ENCODE data around the gene LOXL4. TPM values are rescaled to one million over a fixed set of nuclear protein-coding genes. Genes with fewer than 3 reads are reported as not detected.

LOXL4 gene
- total RNA-seq, 1 experiment from 2014 or later: 0.13 TPM

DNA sequence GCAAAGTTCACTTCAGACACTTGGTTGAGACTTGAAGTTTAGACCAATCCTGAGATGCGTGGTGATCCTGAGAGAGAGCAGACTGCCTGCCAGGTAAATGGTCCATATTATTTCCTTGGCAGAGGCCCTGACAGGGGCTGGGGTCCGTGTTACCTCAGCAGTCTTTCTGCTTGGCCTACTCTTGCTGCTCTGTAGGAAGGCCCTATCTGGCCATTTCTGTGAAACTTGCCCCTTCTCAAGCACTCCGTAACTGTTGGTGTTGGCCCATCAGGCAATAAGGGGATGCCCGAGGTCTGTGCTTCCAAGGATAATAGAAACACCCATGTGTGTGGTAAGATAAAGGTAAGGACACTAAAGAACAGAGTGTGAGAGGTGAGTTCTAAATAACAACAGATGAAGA is 20.0 kb downstream of the LOXL4 start:
- no peak overlapping the region for H2AK5ac ChIP-seq (ENCODE audit: insufficient read length, low read length)
- H3K4me2 ChIP-seq (ENCODE audit: insufficient read depth, insufficient read length, low read length): no peak overlapping the region
- Mint-ChIP-seq H3K27me3 (ENCODE audit: low read depth) (no peaks in the 10 kb centered on the region), H3K9me3 (no peaks in the 10 kb centered on the region), H3K4me3 (no peak overlapping the region), H3K4me1 (peaks cover 10 to 16% of the 10 kb centered on the region in 2 experiments), H3K27ac (no peak overlapping the region; a peak in 1 of 7 replicates), H3K36me3 (ENCODE audit: insufficient read depth in 1 of 3, low read depth in 3 of 3) (peaks cover 3 to 27% (median 14%) of the 10 kb centered on the region in 3 experiments; a peak in 6 of 7 replicates)
- no peaks in the 10 kb centered on the region for H3K27me3 ChIP-seq (ENCODE audit: insufficient read depth, low read length)
- no peak overlapping the region for H4K5ac ChIP-seq (ENCODE audit: insufficient read length, low read depth, low read length)
- no peak overlapping the region for H2BK15ac ChIP-seq (ENCODE audit: low read depth, low read length)
- H4K20me1 ChIP-seq (ENCODE audit: control insufficient read depth, insufficient read depth, insufficient read length): no peaks in the 10 kb centered on the region
- H3K4me1 ChIP-seq (ENCODE audit: insufficient read depth, low read length): no peaks in the 10 kb centered on the region
- H3K9ac ChIP-seq (ENCODE audit: extremely low read depth, insufficient read length, low read length): no peak overlapping the region
- no peak overlapping the region for H3T11ph ChIP-seq (ENCODE audit: low read length)
- H2BK20ac ChIP-seq (ENCODE audit: low read depth, low read length, poor library complexity, severe bottlenecking): no peak overlapping the region
- no peak for DNase-seq
- H3K18ac ChIP-seq (ENCODE audit: insufficient read length, low read depth, low read length): no peak overlapping the region
- no peak overlapping the region for H2AFZ ChIP-seq (ENCODE audit: low read length)
- no peaks in the 10 kb centered on the region for H3K79me1 ChIP-seq (ENCODE audit: insufficient read depth, low read depth, low read length, poor library complexity, severe bottlenecking)
- no peak overlapping the region for H2BK120ac ChIP-seq (ENCODE audit: low read depth, low read length, poor library complexity, severe bottlenecking)
- no peak overlapping the region for H4K91ac ChIP-seq (ENCODE audit: insufficient read length, low read depth, low read length)
- WGBS (ENCODE audit: extremely low coverage, insufficient read length, low lambda C conversion rate): no CpG with 5 or more reads among the region's 4 CpGs
- TF ChIP-seq, protein P1, sequence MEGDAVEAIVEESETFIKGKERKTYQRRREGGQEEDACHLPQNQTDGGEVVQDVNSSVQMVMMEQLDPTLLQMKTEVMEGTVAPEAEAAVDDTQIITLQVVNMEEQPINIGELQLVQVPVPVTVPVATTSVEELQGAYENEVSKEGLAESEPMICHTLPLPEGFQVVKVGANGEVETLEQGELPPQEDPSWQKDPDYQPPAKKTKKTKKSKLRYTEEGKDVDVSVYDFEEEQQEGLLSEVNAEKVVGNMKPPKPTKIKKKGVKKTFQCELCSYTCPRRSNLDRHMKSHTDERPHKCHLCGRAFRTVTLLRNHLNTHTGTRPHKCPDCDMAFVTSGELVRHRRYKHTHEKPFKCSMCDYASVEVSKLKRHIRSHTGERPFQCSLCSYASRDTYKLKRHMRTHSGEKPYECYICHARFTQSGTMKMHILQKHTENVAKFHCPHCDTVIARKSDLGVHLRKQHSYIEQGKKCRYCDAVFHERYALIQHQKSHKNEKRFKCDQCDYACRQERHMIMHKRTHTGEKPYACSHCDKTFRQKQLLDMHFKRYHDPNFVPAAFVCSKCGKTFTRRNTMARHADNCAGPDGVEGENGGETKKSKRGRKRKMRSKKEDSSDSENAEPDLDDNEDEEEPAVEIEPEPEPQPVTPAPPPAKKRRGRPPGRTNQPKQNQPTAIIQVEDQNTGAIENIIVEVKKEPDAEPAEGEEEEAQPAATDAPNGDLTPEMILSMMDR (conservative IDR thresholded peaks at IDR 0.05): no peak
- no peak overlapping the region for H2BK12ac ChIP-seq (ENCODE audit: insufficient read length, low read depth, low read length)
- no peaks in the 10 kb centered on the region for H3K79me2 ChIP-seq (ENCODE audit: insufficient read depth, low read length)
- no peak overlapping the region for H3K56ac ChIP-seq (ENCODE audit: insufficient read length, low read depth, low read length)
- no peak overlapping the region for H4K8ac ChIP-seq (replicated peaks; ENCODE audit: insufficient read length, low read depth, low read length)
- H3K23ac ChIP-seq (ENCODE audit: insufficient read length, low read depth, low read length): no peak overlapping the region
- no peak overlapping the region for H3K27ac ChIP-seq (ENCODE audit: insufficient read length, low read depth, low read length)
- no peak overlapping the region for H2BK5ac ChIP-seq (ENCODE audit: insufficient read length, low read length)
- no peak overlapping the region for H3K14ac ChIP-seq (ENCODE audit: insufficient read depth, low read length)
- no peak overlapping the region for H3K4ac ChIP-seq (ENCODE audit: low read depth, low read length)
- no peaks in the 10 kb centered on the region for H3K9me3 ChIP-seq (ENCODE audit: control insufficient read depth, low read depth, low read length)
- H3K23me2 ChIP-seq (ENCODE audit: insufficient read length, low read depth, low read length, poor library complexity, severe bottlenecking): no peaks in the 10 kb centered on the region

All from H9 (cell line).